CD4-positive, alpha-beta T cell treated with Interleukin-6 at 100 ng/mL for 8 hours (primary cell): ENCODE measurements around the gene YPEL5.

Source experiments
- DNase-seq: peaks from one replicate; pipeline ENCODE4 v3.0.0-alpha.2; 2020; ENCODE audit warnings: mixed read lengths, low spot score

YPEL5 gene

GRCh38 chr2:30206461-30207430 lies 59.9 kb downstream of the YPEL5 start:
- no peak for DNase-seq

DNA sequence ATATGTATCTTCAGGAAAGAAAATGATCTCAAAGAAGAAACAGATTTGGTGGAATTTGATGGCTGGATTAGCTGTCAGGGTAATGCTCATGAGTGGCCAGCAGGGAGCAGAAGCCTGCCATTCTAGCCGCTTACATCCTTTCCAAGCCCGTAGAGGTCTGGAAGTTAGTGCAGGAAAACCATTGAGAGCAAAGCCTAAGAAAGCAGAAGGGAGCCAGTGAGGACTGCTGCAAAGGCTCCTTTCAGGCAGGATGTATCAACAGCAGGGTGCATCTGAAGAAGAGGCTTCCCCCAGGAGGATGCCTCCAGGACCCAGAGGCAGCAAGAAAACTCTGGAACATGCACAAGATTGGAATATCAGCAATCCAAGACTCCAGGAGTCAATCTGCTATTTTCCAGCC lies 61.6 kb downstream of the YPEL5 start:
- DNase-seq = peak; percentile 49

- peak; percentile 39 for DNase-seq
These were observed 62.4 kb downstream of the YPEL5 start for GRCh38 chr2:30209227-30209626.
